Urothelium cell line (cell line): Measurements from ENCODE around the gene ST8SIA2.

ENCODE experiments used
- DNase-seq: peaks from one replicate; pipeline ENCODE4 v3.0.0; 2011; ENCODE audit warnings: low spot score, mixed read lengths
- FAIRE-seq: peaks from 2 replicates; lab custom pipeline; 2011; peaks lifted over from hg19 to GRCh38; lab: Jason Lieb, UNC

The ST8SIA2 gene

GRCh38 chr15:92393071-92393979, at the start of gene ST8SIA2:
ST8SIA2 (plus strand) TSS chr15:92393881; CDS start chr15:92394065, 184 bp downstream.
- peak; percentile 38 for DNase-seq
- FAIRE-seq, result no peak

GRCh38 chr15:92343924-92344643, 49.6 kb upstream of the ST8SIA2 start:
- FAIRE-seq, result no peak

GRCh38 chr15:92346063-92346462, 47.6 kb upstream of the ST8SIA2 start:
- FAIRE-seq (no peak), DNase-seq (no peak)

More at GRCh38 chr15:92343924-92344643, 49.6 kb upstream of the ST8SIA2 start:
- DNase-seq, result no peak

- DNase-seq (no peak), FAIRE-seq (no peak)
Measured at GRCh38 chr15:92355307-92355706, 38.4 kb upstream of the ST8SIA2 start.

- DNase-seq (no peak), FAIRE-seq (no peak)
Measured at GRCh38 chr15:92361321-92362000, 32.2 kb upstream of the ST8SIA2 start.

- no peak for FAIRE-seq
Measured at GRCh38 chr15:92362001-92362350, 31.7 kb upstream of the ST8SIA2 start.

GRCh38 chr15:92365084-92365483, 28.6 kb upstream of the ST8SIA2 start:
- FAIRE-seq, result no peak
- peak; percentile 31 for DNase-seq

More at GRCh38 chr15:92362001-92362350, 31.7 kb upstream of the ST8SIA2 start:
- no peak for DNase-seq

- FAIRE-seq, result no peak
Measured at GRCh38 chr15:92365906-92366305, 27.8 kb upstream of the ST8SIA2 start.

GRCh38 chr15:92366381-92366780, 27.3 kb upstream of the ST8SIA2 start:
- FAIRE-seq (no peak), DNase-seq (no peak)

More at GRCh38 chr15:92365906-92366305, 27.8 kb upstream of the ST8SIA2 start:
- no peak for DNase-seq

GRCh38 chr15:92375057-92375456, 18.6 kb upstream of the ST8SIA2 start:
- DNase-seq (no peak), FAIRE-seq (no peak)

GRCh38 chr15:92376109-92376508, 17.6 kb upstream of the ST8SIA2 start:
- DNase-seq (no peak), FAIRE-seq (no peak)

GRCh38 chr15:92377083-92377789, 16.4 kb upstream of the ST8SIA2 start:
- DNase-seq (peak; percentile 61), FAIRE-seq (peak; percentile 48)

- FAIRE-seq, result no peak
- peak; percentile 36 for DNase-seq
Measured at GRCh38 chr15:92383519-92384324, 10.0 kb upstream of the ST8SIA2 start.

- FAIRE-seq (no peak), DNase-seq (no peak)
Measured at GRCh38 chr15:92384381-92384780, 9.3 kb upstream of the ST8SIA2 start.

- DNase-seq (no peak), FAIRE-seq (no peak)
Measured at GRCh38 chr15:92385096-92385495, 8.6 kb upstream of the ST8SIA2 start.

GRCh38 chr15:92391640-92392039, 2.0 kb upstream of the ST8SIA2 start:
- FAIRE-seq (no peak), DNase-seq (peak; percentile 52)

- FAIRE-seq (no peak), DNase-seq (no peak)
Measured at GRCh38 chr15:92392462-92392861, 1.2 kb upstream of the ST8SIA2 start.

GRCh38 chr15:92393980-92394308, 263 bp downstream of the ST8SIA2 start:
- FAIRE-seq, result no peak
- DNase-seq, result no peak

- DNase-seq, result peak; percentile 27
- FAIRE-seq, result no peak
Measured at GRCh38 chr15:92394309-92395097, 822 bp downstream of the ST8SIA2 start.
